HuH-7.5 (cell line): ENCODE data around the gene TOM1L2.

ENCODE experiments used
- DNase-seq: peaks from one replicate; pipeline ENCODE4 v3.0.0; 2011; ENCODE audit warnings: low spot score

The TOM1L2 gene

GRCh38 chr17:17899486-17899885 lies 72.7 kb downstream of the TOM1L2 start:
- DNase-seq, result no peak

- no peak for DNase-seq
Measured at GRCh38 chr17:17898673-17899072, 73.5 kb downstream of the TOM1L2 start.

- DNase-seq, result no peak
Measured at GRCh38 chr17:17897442-17897841, 74.8 kb downstream of the TOM1L2 start.

GRCh38 chr17:17896746-17897145 lies 75.5 kb downstream of the TOM1L2 start:
- no peak for DNase-seq

- DNase-seq, result no peak
Measured at GRCh38 chr17:17893801-17894644, 78.2 kb downstream of the TOM1L2 start.

GRCh38 chr17:17892731-17893130 lies 79.5 kb downstream of the TOM1L2 start:
- no peak for DNase-seq

GRCh38 chr17:17892009-17892408 lies 80.2 kb downstream of the TOM1L2 start:
- no peak for DNase-seq

GRCh38 chr17:17890773-17891759 lies 81.1 kb downstream of the TOM1L2 start:
- peak; percentile 71 for DNase-seq

- no peak for DNase-seq
Measured at GRCh38 chr17:17889922-17890321, 82.3 kb downstream of the TOM1L2 start.

- no peak for DNase-seq
Measured at GRCh38 chr17:17888821-17889220, 83.4 kb downstream of the TOM1L2 start.

GRCh38 chr17:17888371-17888770 lies 83.8 kb downstream of the TOM1L2 start:
- DNase-seq, result no peak

GRCh38 chr17:17887752-17888304 lies 84.4 kb downstream of the TOM1L2 start:
- no peak for DNase-seq

GRCh38 chr17:17886726-17887125 lies 85.5 kb downstream of the TOM1L2 start:
- DNase-seq, result no peak

- no peak for DNase-seq
Measured at GRCh38 chr17:17886226-17886625, 86.0 kb downstream of the TOM1L2 start.

- no peak for DNase-seq
Measured at GRCh38 chr17:17884391-17885357, 87.5 kb downstream of the TOM1L2 start.

GRCh38 chr17:17883801-17884200 lies 88.4 kb downstream of the TOM1L2 start:
- no peak for DNase-seq

- DNase-seq, result no peak
Measured at GRCh38 chr17:17882082-17882581, 90.1 kb downstream of the TOM1L2 start.

GRCh38 chr17:17880577-17881196 lies 91.5 kb downstream of the TOM1L2 start:
- no peak for DNase-seq

- DNase-seq, result no peak
Measured at GRCh38 chr17:17877529-17878358, 94.5 kb downstream of the TOM1L2 start.
